CD4-positive, alpha-beta memory T cell (primary cell): Measurements from ENCODE around the gene BAHCC1. TPM values are rescaled to one million over a fixed set of nuclear protein-coding genes. Genes with fewer than 3 reads are reported as not detected.
A peak's percentile ranks its signal among the peaks of the same experiment; 100 is the strongest.
"Not testable (repeated sequence)": the region's sequence is repeated elsewhere in the genome, so short reads cannot be mapped to it uniquely, and the experiment has no call there.

ENCODE experiments used
- CTCF ChIA-PET: fragments of 350-600 bp; sonication (Branson Sonifier 250); formaldehyde crosslinking; loops from one replicate; lab custom pipeline; 2021; ENCODE audit warnings: inconsistent platforms; ENCODE audit not compliant: partially characterized antibody; lab: Charles Lee
- POLR2A ChIA-PET: fragments of 350-600 bp; sonication (Branson Sonifier 250); formaldehyde crosslinking; loops from one replicate; lab custom pipeline; 2021; ENCODE audit not compliant: partially characterized antibody; lab: Charles Lee
- DNase-seq, 5 donors: peaks; one replicate each; pipeline versions ENCODE4 v3.0.0 to v3.0.0-alpha.2; 2020 to 2022; ENCODE audit warnings: mixed read lengths in 1 of 5
- H3K27ac ChIP-seq: one replicate; pipeline ENCODE4 v1.7.0; 2013; ENCODE audit warnings: low read depth, low read length
- H3K27me3 ChIP-seq: 2 replicates; pipeline ENCODE4 v1.7.0; 2013; ENCODE audit warnings: mild to moderate bottlenecking, low read length, moderate library complexity; ENCODE audit not compliant: insufficient read depth
- H3K36me3 ChIP-seq: 2 replicates; pipeline ENCODE4 v1.7.0; 2013; ENCODE audit warnings: mild to moderate bottlenecking, low read length, moderate library complexity; ENCODE audit not compliant: insufficient read depth
- H3K4me1 ChIP-seq: 2 replicates; pipeline ENCODE4 v1.7.0; 2013; ENCODE audit warnings: mild to moderate bottlenecking, low read length, moderate library complexity; ENCODE audit not compliant: insufficient read depth
- H3K4me3 ChIP-seq, 2 donors: one replicate each; pipeline ENCODE4 v1.7.0; 2013; ENCODE audit warnings: low read length in 2 of 2, mild to moderate bottlenecking in 1 of 2
- H3K9me3 ChIP-seq, 2 donors: one replicate each; pipeline ENCODE4 v1.7.0; 2013; ENCODE audit warnings: low read length in 2 of 2, control low read depth in 1 of 2; ENCODE audit not compliant: control insufficient read depth in 1 of 2
- H3K27ac Mint-ChIP-seq, 7 donors: one replicate each; pipeline ENCODE4 v1.8.0; 2020 to 2021; ENCODE audit warnings: mixed read lengths in 7 of 7, mild to moderate bottlenecking in 6 of 7, inconsistent platforms in 3 of 7, moderate library complexity in 3 of 7
- H3K27me3 Mint-ChIP-seq, 2 donors: one replicate each; pipeline ENCODE4 v1.8.0; 2020 to 2021; ENCODE audit warnings: mixed read lengths in 2 of 2
- H3K36me3 Mint-ChIP-seq, 2 donors: one replicate each; pipeline ENCODE4 v1.8.0; 2020 to 2021; ENCODE audit warnings: mixed read lengths in 2 of 2, inconsistent platforms in 1 of 2, mild to moderate bottlenecking in 1 of 2
- H3K4me1 Mint-ChIP-seq, 4 donors: one replicate each; pipeline ENCODE4 v1.8.0; 2020 to 2021; ENCODE audit warnings: mixed read lengths in 4 of 4, mild to moderate bottlenecking in 1 of 4
- H3K4me3 Mint-ChIP-seq, 8 donors: one replicate each; pipeline ENCODE4 v1.8.0; 2020 to 2021; ENCODE audit warnings: mixed read lengths in 8 of 8, mild to moderate bottlenecking in 7 of 8, moderate library complexity in 6 of 8, inconsistent platforms in 3 of 8
- H3K9me3 Mint-ChIP-seq, 8 donors: one replicate each; pipeline ENCODE4 v1.8.0; 2020 to 2021; ENCODE audit warnings: mixed read lengths in 8 of 8, mild to moderate bottlenecking in 5 of 8, inconsistent platforms in 3 of 8, moderate library complexity in 1 of 8
- intact Hi-C: fragments of 100-400 bp; cut with micrococcal nuclease; formaldehyde crosslinking; loops from one replicate; pipeline ENCODE4 v1.15.1; 2023
- polyA plus RNA-seq, 2 donors: library from polyadenylated mRNA; unstranded; fragments of 300-500 nt; fragmentation: Illumina TruSeq; gene quantifications; one replicate each; pipeline ENCODE4 v1.2.3, GENCODE V29; 2021
- total RNA-seq, 2 experiments: library from RNA; stranded (reverse); gene quantifications; one replicate each; pipeline ENCODE4 v1.2.3, GENCODE V29; 2021

BAHCC1 gene
- total and polyA plus RNA-seq, 4 experiments from 2014 or later, result not detected

- H3K36me3 Mint-ChIP-seq, result no peaks in the 10 kb centered on the region
- no peaks in the 10 kb centered on the region for H3K9me3 ChIP-seq
- H3K27me3 ChIP-seq, result peaks cover 19% of the 10 kb centered on the region
- no peak overlapping the region for H3K27ac ChIP-seq
- H3K9me3 Mint-ChIP-seq, result no peaks in the 10 kb centered on the region
- no peaks in the 10 kb centered on the region for H3K36me3 ChIP-seq
- H3K4me1 ChIP-seq, result peaks cover 15% of the 10 kb centered on the region
- H3K27me3 Mint-ChIP-seq, result peaks cover 2 to 4% of the 10 kb centered on the region in 2 donors
- ChIA-PET POLR2A (no interaction called here), CTCF (no interaction called here)
- H3K4me3 Mint-ChIP-seq, result no peak overlapping the region
- no peak for DNase-seq
- peak overlapping the region in 1 of 7 donors; percentile 53 for H3K27ac Mint-ChIP-seq
- H3K4me3 ChIP-seq, result no peak overlapping the region
- H3K4me1 Mint-ChIP-seq, result peaks cover 3 to 9% (median 5%) of the 10 kb centered on the region in 4 donors
- intact Hi-C loops, result no loop called here
These were observed 28.4 kb downstream of the BAHCC1 start for GRCh38 chr17:81423698-81424071.

- H3K4me1 Mint-ChIP-seq, result peaks cover 3 to 9% (median 5%) of the 10 kb centered on the region in 4 donors
These were observed 29.1 kb downstream of the BAHCC1 start for GRCh38 chr17:81424151-81425017.

GRCh38 chr17:81425041-81425440 is 29.8 kb downstream of the BAHCC1 start:
- H3K4me1 Mint-ChIP-seq, H3K36me3 ChIP-seq, H3K4me3 ChIP-seq, intact Hi-C loops, H3K27ac ChIP-seq, DNase-seq, H3K9me3 Mint-ChIP-seq, H3K27ac Mint-ChIP-seq, H3K4me3 Mint-ChIP-seq, H3K27me3 Mint-ChIP-seq, CTCF ChIA-PET, POLR2A ChIA-PET, H3K36me3 Mint-ChIP-seq, H3K9me3 ChIP-seq: not testable (repeated sequence)
- peaks cover 25% of the 10 kb centered on the region for H3K27me3 ChIP-seq
- H3K4me1 ChIP-seq, result peaks cover 29% of the 10 kb centered on the region

More at GRCh38 chr17:81424151-81425017, 29.1 kb downstream of the BAHCC1 start:
- no peak overlapping the region for H3K27ac ChIP-seq
- H3K9me3 ChIP-seq, result no peaks in the 10 kb centered on the region
- H3K36me3 ChIP-seq, result no peaks in the 10 kb centered on the region
- H3K27ac Mint-ChIP-seq, result peak overlapping the region in 1 of 7 donors; percentile 53
- peaks cover 4% of the 10 kb centered on the region in 2 donors for H3K27me3 Mint-ChIP-seq
- ChIA-PET POLR2A (no interaction called here), CTCF (no interaction called here)
- no peak overlapping the region for H3K4me3 Mint-ChIP-seq
- no peaks in the 10 kb centered on the region for H3K9me3 Mint-ChIP-seq
- peaks cover 25% of the 10 kb centered on the region for H3K27me3 ChIP-seq
- DNase-seq, result no peak
- intact Hi-C loops, result no loop called here
- H3K4me3 ChIP-seq, result no peak overlapping the region
- H3K4me1 ChIP-seq, result peaks cover 22% of the 10 kb centered on the region
- no peaks in the 10 kb centered on the region for H3K36me3 Mint-ChIP-seq

GRCh38 chr17:81425716-81426392 is 30.6 kb downstream of the BAHCC1 start:
- H3K27ac ChIP-seq, DNase-seq, H3K4me3 Mint-ChIP-seq, H3K36me3 Mint-ChIP-seq, H3K27me3 Mint-ChIP-seq, H3K27ac Mint-ChIP-seq, H3K4me3 ChIP-seq, CTCF ChIA-PET, intact Hi-C loops, H3K9me3 ChIP-seq, H3K9me3 Mint-ChIP-seq, H3K36me3 ChIP-seq, POLR2A ChIA-PET: not testable (repeated sequence)
- Histone ChIP-seq H3K27me3 (peaks cover 25% of the 10 kb centered on the region), H3K4me1 (peaks cover 30% of the 10 kb centered on the region)
- H3K4me1 Mint-ChIP-seq, result peaks cover 4 to 12% (median 6%) of the 10 kb centered on the region in 4 donors

- H3K4me3 Mint-ChIP-seq, result no peak overlapping the region
- intact Hi-C loops, result no loop called here
- CTCF ChIA-PET, result no interaction called here
- H3K27ac Mint-ChIP-seq, result no peak overlapping the region
- peaks cover 4 to 12% (median 6%) of the 10 kb centered on the region in 4 donors for H3K4me1 Mint-ChIP-seq
- Histone ChIP-seq H3K4me3 (no peak overlapping the region), H3K27ac (no peak overlapping the region), H3K4me1 (peaks cover 30% of the 10 kb centered on the region), H3K27me3 (peaks cover 27% of the 10 kb centered on the region), H3K36me3 (no peaks in the 10 kb centered on the region), H3K9me3 (no peaks in the 10 kb centered on the region)
- H3K27me3 Mint-ChIP-seq, result peaks cover 4 to 7% of the 10 kb centered on the region in 2 donors
- H3K9me3 Mint-ChIP-seq, result no peaks in the 10 kb centered on the region
- no peak for DNase-seq
- POLR2A ChIA-PET, result no interaction called here
- no peaks in the 10 kb centered on the region for H3K36me3 Mint-ChIP-seq
These were observed 31.3 kb downstream of the BAHCC1 start for GRCh38 chr17:81426393-81427172.

GRCh38 chr17:81427173-81428120 is 32.2 kb downstream of the BAHCC1 start:
- ChIA-PET CTCF (no interaction called here), POLR2A (no interaction called here)
- H3K9me3 ChIP-seq, result no peaks in the 10 kb centered on the region
- Mint-ChIP-seq H3K27ac (peak overlapping the region in 1 of 7 donors; percentile 35), H3K27me3 (peaks cover 7 to 10% of the 10 kb centered on the region in 2 donors), H3K36me3 (no peaks in the 10 kb centered on the region), H3K9me3 (no peaks in the 10 kb centered on the region), H3K4me3 (peak overlapping the region in 4 of 8 donors; percentile 31 to 64 (median 54)), H3K4me1 (peaks cover 4 to 12% (median 6%) of the 10 kb centered on the region in 4 donors)
- intact Hi-C loops, result no loop called here
- no peak overlapping the region for H3K4me3 ChIP-seq
- H3K4me1 ChIP-seq, result peaks cover 30% of the 10 kb centered on the region
- peak in 2 of 5 donors; percentile 13 to 15 for DNase-seq
- peaks cover 29% of the 10 kb centered on the region for H3K27me3 ChIP-seq
- no peaks in the 10 kb centered on the region for H3K36me3 ChIP-seq
- no peak overlapping the region for H3K27ac ChIP-seq
